DOHH2 (cell line): ENCODE results near the gene AGBL5.

Experiments used
- EZH2phosphoT487 ChIP-seq: fragments of 200-600 bp; sonication (generic); IDR thresholded peaks from 2 replicates; pipeline ENCODE4 v1.6.1; 2017; ENCODE audit warnings: borderline replicate concordance, mild to moderate bottlenecking, antibody characterized with exemption, low read length, moderate library complexity, mixed read lengths
- TF ChIP-seq, protein P1 (sequence below): fragments of 200-600 bp; sonication (generic); IDR thresholded peaks from one replicate; pipeline ENCODE4 v1.5.1; 2014; ENCODE audit warnings: antibody characterized with exemption, mild to moderate bottlenecking, low read depth, low read length; ENCODE audit not compliant: poor library complexity, severe bottlenecking

DNA sequence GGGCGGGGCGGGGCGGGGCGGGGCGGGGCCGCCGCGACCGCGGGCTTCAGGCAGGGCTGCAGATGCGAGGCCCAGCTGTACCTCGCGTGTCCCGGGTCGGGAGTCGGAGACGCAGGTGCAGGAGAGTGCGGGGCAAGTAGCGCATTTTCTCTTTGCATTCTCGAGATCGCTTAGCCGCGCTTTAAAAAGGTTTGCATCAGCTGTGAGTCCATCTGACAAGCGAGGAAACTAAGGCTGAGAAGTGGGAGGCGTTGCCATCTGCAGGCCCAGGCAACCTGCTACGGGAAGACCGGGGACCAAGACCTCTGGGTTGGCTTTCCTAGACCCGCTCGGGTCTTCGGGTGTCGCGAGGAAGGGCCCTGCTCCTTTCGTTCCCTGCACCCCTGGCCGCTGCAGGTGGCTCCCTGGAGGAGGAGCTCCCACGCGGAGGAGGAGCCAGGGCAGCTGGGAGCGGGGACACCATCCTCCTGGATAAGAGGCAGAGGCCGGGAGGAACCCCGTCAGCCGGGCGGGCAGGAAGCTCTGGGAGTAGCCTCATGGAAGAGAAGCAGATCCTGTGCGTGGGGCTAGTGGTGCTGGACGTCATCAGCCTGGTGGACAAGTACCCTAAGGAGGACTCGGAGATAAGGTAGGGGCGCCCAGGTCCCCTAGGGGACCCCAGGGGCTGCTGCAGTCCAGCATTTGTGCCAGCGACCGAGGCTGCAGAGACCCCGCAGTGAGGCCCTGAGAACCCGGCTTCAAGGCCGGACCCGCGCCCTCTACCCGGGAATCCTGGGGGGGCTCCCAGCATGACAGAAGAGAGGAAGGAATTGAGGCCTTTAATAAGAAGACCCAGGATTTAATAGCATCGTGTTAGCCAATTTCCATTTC is 35.5 kb downstream of the AGBL5 start, which contains the start of gene KHK:
- TF ChIP-seq, protein P1, sequence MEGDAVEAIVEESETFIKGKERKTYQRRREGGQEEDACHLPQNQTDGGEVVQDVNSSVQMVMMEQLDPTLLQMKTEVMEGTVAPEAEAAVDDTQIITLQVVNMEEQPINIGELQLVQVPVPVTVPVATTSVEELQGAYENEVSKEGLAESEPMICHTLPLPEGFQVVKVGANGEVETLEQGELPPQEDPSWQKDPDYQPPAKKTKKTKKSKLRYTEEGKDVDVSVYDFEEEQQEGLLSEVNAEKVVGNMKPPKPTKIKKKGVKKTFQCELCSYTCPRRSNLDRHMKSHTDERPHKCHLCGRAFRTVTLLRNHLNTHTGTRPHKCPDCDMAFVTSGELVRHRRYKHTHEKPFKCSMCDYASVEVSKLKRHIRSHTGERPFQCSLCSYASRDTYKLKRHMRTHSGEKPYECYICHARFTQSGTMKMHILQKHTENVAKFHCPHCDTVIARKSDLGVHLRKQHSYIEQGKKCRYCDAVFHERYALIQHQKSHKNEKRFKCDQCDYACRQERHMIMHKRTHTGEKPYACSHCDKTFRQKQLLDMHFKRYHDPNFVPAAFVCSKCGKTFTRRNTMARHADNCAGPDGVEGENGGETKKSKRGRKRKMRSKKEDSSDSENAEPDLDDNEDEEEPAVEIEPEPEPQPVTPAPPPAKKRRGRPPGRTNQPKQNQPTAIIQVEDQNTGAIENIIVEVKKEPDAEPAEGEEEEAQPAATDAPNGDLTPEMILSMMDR, result no peak
- no peak for TF ChIP-seq EZH2phosphoT487
